Activated CD8-positive, alpha-beta memory T cell treated with anti-CD3 and anti-CD28 coated beads, Interleukin-2, amount 50 U/mL, for 1 hour (primary cell): ENCODE results near the gene ARHGAP28.
"Not testable (repeated sequence)": the region's sequence is repeated elsewhere in the genome, so short reads cannot be mapped to it uniquely, and the experiment has no call there.

Source experiments
- DNase-seq: peaks from one replicate; pipeline ENCODE4 v3.0.0-alpha.2; 2020; ENCODE audit errors: extremely low read depth

ARHGAP28 gene

DNA sequence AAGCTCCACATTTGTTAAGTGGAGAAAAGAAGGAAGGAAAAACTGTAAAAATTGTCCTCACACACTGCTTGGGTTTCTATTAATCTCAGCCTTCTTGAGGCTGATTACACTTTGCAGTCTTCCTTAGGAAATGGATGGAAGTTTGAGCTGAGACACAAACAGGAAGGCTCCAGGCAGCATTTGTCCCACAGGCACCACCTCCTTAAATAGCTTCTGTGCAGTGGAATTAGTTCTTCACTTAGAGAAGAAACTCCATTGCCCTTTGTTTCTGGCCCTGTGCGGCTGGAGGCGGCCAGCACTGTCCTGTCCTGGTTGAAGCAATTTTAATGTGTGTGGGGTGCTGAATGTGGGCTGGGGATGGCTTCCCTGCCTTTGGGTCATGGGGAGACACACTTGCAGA is 44.3 kb downstream of the ARHGAP28 start:
- DNase-seq = no peak

DNA sequence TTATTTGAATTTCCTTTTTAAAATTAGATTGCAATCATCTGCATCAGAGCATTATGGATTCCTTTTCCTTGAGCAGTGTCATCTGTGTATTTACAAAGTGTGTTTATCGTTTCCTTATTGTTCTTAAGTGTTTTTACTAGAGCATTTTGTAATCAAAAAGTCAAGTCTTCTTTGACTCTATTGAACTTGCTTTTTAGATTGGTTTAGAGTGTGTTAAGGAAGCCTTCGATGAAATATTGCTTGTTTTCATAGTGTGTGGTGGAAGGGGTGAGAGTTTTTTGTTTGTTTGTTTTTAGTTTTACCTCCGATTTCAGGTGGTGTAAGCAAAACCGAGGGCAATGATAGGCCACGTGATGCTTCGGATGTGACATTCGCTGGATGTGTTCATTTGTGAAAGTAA is 45.7 kb downstream of the ARHGAP28 start:
- DNase-seq = no peak

GRCh38 chr18:6775702-6776101 is 46.2 kb downstream of the ARHGAP28 start:
- no peak for DNase-seq

DNA sequence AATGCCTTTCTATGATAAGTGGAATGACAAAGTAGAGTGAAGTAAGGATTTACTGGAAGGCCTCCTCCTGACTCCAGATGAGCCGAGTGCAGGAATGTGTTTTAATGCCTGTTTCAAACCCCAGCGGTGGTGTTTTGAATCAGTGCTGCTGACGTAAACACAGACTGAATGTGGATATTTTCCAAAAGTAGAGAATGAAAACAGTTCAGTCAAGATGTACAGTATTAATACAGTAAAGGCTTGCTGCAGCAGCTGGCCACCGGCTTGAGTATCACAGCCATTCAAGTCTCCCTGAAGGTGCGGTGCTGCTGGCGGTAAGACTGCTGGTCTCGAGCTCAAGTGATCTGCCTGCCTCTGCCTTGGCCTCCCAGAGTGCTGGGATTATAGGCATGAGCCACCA is 46.7 kb downstream of the ARHGAP28 start:
- no peak for DNase-seq

DNA sequence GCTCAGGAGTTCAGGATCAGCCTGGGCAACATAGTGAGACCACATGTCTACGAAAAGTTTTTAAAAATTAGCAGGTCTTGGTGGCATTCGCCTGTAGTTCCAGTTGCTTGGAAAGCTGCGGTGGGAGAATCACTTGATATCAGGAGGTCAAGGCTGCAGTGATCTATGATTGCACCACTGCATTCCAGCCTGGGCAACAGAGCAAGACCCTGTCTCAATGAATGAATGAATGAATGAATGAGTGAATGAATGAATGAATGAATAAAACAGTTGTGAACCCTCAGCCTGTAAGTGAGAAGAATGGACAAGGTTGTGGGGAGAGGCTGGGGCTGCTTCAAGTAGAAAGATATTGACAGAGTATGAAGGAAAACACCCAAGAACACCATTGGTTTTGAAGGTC is 48.0 kb downstream of the ARHGAP28 start:
- DNase-seq = no peak

GRCh38 chr18:6778459-6779247 is 49.1 kb downstream of the ARHGAP28 start:
- DNase-seq = no peak

DNA sequence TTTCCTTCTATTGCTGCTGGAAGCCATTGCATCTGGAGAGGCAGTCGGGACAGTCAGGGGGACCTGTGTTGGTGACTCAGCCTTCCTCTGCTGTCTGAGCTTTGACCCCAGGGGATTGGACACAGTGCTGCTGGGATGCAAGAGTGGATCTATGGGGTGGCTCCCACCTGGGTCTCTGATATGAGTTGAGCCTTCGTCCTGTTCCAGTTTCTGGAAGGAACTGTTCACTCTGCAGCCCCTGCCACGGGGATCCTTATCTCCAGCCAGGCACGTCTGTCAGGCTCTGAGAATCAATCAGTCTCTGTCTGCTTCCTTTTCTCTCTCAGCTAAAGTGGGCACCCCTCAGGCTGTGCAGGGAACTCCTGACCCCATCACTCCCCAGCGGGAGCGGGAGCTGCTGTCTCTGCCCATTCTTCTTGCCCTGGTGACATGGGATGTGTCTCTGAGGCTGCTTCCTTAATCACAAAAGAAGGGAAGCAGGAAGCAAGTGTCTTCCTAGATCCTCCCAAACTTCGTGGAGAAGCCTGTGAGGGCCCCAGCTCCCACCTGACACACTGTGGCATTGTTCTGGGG is 51.7 kb downstream of the ARHGAP28 start:
- DNase-seq = no peak

- no peak for DNase-seq
Measured at GRCh38 chr18:6781796-6782195, 52.3 kb downstream of the ARHGAP28 start.

GRCh38 chr18:6782861-6783260 is 53.3 kb downstream of the ARHGAP28 start:
- no peak for DNase-seq

DNA sequence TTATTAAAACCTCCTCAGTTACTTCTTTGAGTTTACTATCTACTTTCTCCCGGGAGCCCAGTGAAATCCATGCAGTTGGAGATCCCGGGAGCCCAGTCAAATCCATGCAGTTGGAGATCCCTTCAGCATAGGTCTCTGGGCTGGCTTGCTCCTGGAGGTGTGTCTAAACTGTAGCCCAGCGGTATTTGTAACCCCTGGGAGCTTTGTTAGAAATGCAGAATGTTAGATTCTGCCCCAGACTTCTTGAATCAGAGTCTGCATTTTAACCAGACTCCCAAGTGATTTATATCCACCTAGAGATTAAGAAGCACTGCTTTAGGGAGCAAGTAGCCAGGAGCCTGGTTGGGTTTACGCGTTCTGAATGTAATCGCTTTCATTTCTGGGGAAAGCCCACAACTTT is 54.5 kb downstream of the ARHGAP28 start:
- DNase-seq = no peak

- no peak for DNase-seq
Measured at GRCh38 chr18:6785001-6785400, 55.5 kb downstream of the ARHGAP28 start.

DNA sequence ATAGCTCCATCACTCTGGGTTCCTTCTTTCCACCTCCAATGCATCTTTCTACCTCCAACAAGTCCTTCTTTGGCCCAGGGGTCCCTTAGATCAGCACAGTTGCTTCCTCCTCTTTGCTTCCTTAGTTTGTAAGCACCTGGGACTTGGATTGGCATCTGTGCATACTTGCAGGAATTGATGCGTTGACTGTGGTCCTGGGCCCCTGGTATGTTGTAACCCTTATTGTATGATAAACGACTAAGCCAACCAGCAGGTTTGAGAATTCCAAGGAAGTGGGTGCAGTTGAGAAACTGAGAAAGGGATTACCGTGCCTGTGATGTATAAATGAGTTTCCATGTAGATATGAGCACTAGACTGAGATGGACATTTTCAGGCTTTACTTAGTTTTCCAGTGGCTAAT is 55.9 kb downstream of the ARHGAP28 start:
- no peak for DNase-seq

DNA sequence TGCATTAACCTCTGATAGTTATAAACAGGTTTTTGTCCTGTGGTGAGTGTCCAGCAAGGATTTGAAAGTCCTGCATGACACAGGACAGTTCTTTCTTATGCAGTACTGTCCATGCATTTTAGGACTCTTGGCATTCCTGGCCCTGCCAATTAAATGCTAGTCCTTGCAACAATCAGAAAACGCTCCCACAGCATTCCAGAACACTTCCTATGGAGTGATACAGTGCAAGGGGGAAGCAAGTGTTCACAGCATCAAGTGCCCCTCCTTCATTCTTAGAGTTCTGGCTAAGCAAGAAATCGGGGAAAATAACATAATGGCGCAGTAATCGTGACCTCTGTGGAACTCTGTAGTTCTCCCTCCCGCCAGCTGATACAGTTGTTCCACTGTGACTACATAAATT is 62.9 kb downstream of the ARHGAP28 start:
- DNase-seq = no peak

- no peak for DNase-seq
Measured at GRCh38 chr18:6793455-6793854, 63.9 kb downstream of the ARHGAP28 start.

DNA sequence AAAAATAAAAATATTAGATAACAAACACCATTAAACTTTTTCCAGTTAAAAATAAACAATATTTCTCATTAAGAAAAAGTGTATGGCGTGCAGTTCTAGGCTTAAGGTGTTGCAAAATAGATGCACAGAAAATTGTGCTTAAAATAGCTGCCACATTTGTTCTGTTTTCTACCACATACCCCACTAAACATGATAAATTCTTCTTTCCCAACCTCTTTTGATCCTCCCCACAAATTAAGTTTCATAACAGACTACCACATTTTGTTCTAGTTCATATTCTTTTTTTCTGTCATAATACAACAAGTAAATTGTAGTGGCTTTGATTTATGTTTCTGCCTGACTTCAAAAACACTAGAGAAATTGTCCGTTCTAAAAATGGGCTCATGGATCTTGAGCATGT is 64.5 kb downstream of the ARHGAP28 start:
- no peak for DNase-seq

- DNase-seq = no peak
Measured at GRCh38 chr18:6795307-6795706, 65.8 kb downstream of the ARHGAP28 start.

- DNase-seq = no peak
Measured at GRCh38 chr18:6796511-6796910, 67.0 kb downstream of the ARHGAP28 start.

DNA sequence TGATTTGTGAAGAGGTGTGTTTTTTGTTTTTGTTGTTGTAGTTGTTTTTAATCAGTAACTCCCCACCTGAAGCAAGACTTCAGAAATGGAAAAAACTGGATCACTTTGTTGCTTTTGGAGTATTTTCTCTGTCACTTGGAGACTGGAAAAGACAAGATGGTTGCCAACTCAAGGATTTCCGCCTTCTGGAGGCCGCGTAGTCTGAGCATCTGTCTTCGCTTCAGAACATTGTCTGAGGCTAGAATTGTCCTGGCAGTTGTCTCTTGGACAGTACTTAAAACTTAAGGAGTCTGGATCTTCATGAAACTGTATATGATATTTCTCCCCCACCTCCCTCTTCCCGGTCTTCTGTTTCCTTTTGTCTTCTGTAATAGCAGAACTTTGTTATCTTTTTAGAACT is 67.7 kb downstream of the ARHGAP28 start:
- no peak for DNase-seq

- no peak for DNase-seq
Measured at GRCh38 chr18:6798896-6799295, 69.4 kb downstream of the ARHGAP28 start.

- not testable (repeated sequence) for DNase-seq
Measured at GRCh38 chr18:6800309-6800708, 70.8 kb downstream of the ARHGAP28 start.

- no peak for DNase-seq
Measured at GRCh38 chr18:6807515-6808257, 78.2 kb downstream of the ARHGAP28 start.

DNA sequence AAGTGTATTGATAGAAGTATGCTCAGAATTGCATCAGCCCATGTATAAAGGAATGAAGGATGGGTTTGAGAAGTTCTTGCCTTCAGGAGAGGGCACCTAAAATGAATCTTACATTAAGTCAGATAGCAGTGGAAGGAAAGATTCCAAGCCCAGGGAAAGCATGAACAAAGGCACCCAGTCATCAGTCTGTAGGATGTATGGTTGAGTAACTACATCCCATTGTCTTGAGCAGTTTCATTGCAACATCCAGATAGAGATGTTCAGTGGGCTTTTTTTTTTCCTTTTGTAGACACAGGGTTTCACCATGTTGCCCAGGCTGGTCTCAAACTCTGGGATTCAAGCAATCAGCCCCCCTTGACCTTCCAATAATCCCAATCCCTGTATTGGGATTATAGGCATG is 80.7 kb downstream of the ARHGAP28 start:
- no peak for DNase-seq

DNA sequence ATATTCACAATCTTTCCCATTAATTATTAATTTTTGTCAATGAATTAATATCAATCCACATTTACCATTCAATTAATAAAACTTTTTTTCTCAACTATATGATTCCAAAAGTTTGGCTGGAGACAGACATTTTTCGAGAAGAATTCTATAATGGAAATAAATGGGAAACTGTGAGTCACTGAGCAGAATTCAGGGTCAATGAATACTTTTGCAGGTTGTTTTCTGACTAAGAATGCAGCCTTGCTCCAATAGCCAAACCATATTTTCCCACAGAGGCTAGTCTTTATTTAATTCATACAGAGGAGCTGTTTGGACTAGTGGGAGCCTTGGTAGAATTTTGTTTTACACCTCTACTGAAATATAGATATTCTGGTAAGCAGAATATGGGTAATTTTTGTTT is 82.3 kb downstream of the ARHGAP28 start:
- no peak for DNase-seq
